ENCODE results near the gene TBX15.

The TBX15 gene

DNA sequence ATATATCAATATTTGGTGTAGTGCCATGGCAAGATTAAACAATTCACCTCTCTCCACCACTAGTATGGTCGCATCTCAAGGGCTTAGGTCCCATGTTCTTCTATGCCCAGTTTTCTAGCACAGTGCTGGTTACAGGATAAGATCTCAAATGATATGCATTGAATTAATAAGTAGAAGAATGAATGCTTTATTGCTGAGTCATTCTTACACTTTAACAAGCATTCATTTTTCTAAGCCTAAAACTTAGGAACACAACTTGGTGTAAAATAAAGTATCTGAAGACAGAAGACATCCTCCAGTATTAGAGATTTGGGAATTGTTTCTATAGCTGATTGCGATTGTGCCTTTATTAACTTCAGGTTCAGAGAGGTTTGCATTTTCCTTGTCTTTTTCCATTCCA, 85.8 kb downstream of the TBX15 start:
- Histone ChIP-seq H3K9me3 (ENCODE audit: control insufficient read depth, insufficient read depth, low read length) (no peaks in the 10 kb centered on the region), H3K9me2 (replicated peaks; ENCODE audit: control insufficient read depth, low read length) (no peaks in the 10 kb centered on the region), H3K27ac (ENCODE audit: low read depth, low read length) (no peak overlapping the region), H3K4me1 (ENCODE audit: control insufficient read depth, low read length) (no peaks in the 10 kb centered on the region), H3K4me3 (ENCODE audit: low read length) (no peak overlapping the region), H3K4me2 (ENCODE audit: low read length) (no peak overlapping the region), H3K36me3 (ENCODE audit: control insufficient read depth, low read length) (no peaks in the 10 kb centered on the region), H3K27me3 (ENCODE audit: control insufficient read depth, low read length) (no peaks in the 10 kb centered on the region), H3F3A (ENCODE audit: control insufficient read depth, insufficient read depth) (no peaks in the 10 kb centered on the region), H4K20me1 (ENCODE audit: control insufficient read depth, insufficient read depth, low read depth, low read length) (no peaks in the 10 kb centered on the region), H3K79me2 (ENCODE audit: control insufficient read depth, low read length) (no peaks in the 10 kb centered on the region)
- no peak for TF ChIP-seq EZH2phosphoT487 (IDR thresholded peaks at IDR 0.05; ENCODE audit: borderline replicate concordance, low read length)
- TF ChIP-seq CTCF (IDR thresholded peaks at IDR 0.05; ENCODE audit: low read depth, low read length, poor library complexity, severe bottlenecking), result no peak

DNA sequence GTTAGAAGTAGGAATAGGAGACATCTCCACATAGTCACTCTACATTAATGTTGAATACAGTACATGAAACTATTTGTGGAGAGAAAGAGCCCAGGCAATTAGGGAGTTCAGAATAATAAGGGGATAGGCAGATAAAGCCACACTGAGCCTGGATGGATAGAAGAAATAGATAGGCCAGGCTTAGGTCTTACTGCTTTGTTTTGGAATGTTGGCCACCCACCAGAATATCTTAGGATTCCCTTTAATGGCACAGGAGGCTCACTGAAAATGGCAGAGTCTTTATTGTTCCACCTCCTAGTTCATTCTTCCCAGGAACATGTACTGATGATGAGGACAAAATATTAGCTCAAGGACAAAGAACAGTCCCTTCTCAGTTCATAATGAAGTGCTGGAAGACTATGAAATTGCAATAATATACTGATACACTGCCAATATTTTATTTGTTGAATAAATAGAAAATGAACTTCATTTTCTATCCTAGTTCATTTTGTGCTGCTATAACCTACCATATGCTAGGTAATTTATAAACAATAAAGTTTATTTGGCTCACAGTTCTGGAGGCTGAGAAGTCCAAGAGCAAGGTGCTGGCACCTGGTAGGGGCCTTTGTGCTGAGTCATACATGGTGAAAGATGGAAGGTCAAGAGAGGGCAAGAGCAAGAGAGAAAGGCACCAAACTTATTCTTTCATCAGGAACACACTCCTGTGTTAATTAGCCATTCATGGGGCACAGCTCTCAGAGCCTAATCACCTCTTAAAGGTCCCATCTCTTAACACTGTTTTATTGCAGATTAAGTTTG, 87.3 kb downstream of the TBX15 start:
- Histone ChIP-seq H3K4me1 (ENCODE audit: control insufficient read depth, low read length) (no peaks in the 10 kb centered on the region), H3K4me3 (ENCODE audit: low read length) (no peak overlapping the region), H3K27me3 (ENCODE audit: control insufficient read depth, low read length) (no peaks in the 10 kb centered on the region), H3K27ac (ENCODE audit: low read depth, low read length) (no peak overlapping the region), H3K9me3 (ENCODE audit: control insufficient read depth, insufficient read depth, low read length) (no peaks in the 10 kb centered on the region), H3K79me2 (ENCODE audit: control insufficient read depth, low read length) (no peaks in the 10 kb centered on the region), H3F3A (ENCODE audit: control insufficient read depth, insufficient read depth) (no peaks in the 10 kb centered on the region), H3K9me2 (replicated peaks; ENCODE audit: control insufficient read depth, low read length) (no peaks in the 10 kb centered on the region), H4K20me1 (ENCODE audit: control insufficient read depth, insufficient read depth, low read depth, low read length) (no peaks in the 10 kb centered on the region), H3K4me2 (ENCODE audit: low read length) (no peak overlapping the region), H3K36me3 (ENCODE audit: control insufficient read depth, low read length) (no peaks in the 10 kb centered on the region)
- TF ChIP-seq CTCF (IDR thresholded peaks at IDR 0.05; ENCODE audit: low read depth, low read length, poor library complexity, severe bottlenecking), result no peak

DNA sequence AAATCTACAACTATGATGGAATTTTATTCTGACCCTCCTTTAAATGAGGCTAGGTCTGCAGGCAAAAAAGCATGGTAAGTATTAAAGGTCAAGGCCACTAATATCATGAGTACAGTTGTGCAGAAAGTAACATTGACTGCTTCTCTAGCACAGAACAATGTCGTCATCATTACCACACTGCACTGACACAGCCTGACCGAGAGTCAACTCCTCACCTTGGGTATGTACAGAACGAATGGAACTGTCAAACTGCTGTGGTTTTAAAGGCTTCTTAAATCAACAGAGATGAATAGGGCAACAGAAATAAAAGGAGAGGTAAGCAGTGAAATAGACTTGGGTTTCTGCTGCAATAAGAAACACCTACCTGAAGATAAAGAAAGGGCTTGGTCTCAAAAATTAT, 88.8 kb downstream of the TBX15 start:
- Histone ChIP-seq H3K79me2 (ENCODE audit: control insufficient read depth, low read length) (no peaks in the 10 kb centered on the region), H3K27ac (ENCODE audit: low read depth, low read length) (no peak overlapping the region), H3F3A (ENCODE audit: control insufficient read depth, insufficient read depth) (no peaks in the 10 kb centered on the region), H3K4me3 (ENCODE audit: low read length) (no peak overlapping the region), H3K27me3 (ENCODE audit: control insufficient read depth, low read length) (no peaks in the 10 kb centered on the region), H3K9me2 (replicated peaks; ENCODE audit: control insufficient read depth, low read length) (no peaks in the 10 kb centered on the region), H3K4me1 (ENCODE audit: control insufficient read depth, low read length) (no peaks in the 10 kb centered on the region), H4K20me1 (ENCODE audit: control insufficient read depth, insufficient read depth, low read depth, low read length) (no peaks in the 10 kb centered on the region), H3K4me2 (ENCODE audit: low read length) (no peak overlapping the region), H3K36me3 (ENCODE audit: control insufficient read depth, low read length) (no peaks in the 10 kb centered on the region), H3K9me3 (ENCODE audit: control insufficient read depth, insufficient read depth, low read length) (no peaks in the 10 kb centered on the region)
- TF ChIP-seq CTCF (IDR thresholded peaks at IDR 0.05; ENCODE audit: low read depth, low read length, poor library complexity, severe bottlenecking), result no peak
- no peak for TF ChIP-seq EZH2phosphoT487 (IDR thresholded peaks at IDR 0.05; ENCODE audit: borderline replicate concordance, low read length)
